K562 (cell line): Measurements from ENCODE around the gene CFAP251. TPM values are rescaled to one million over a fixed set of nuclear protein-coding genes. Genes with fewer than 3 reads are reported as not detected.

Source experiments
- CGGBP1 ChIP-seq: fragments of 250-450 bp; sonication (Bioruptor Pico); IDR thresholded peaks from 2 replicates; pipeline ENCODE4 v1.9.0; 2021; ENCODE audit warnings: mild to moderate bottlenecking
- CXXC5 ChIP-seq: fragments of 250-450 bp; sonication (Bioruptor Pico); IDR thresholded peaks from 2 replicates; pipeline ENCODE4 v1.8.0; 2022; ENCODE audit warnings: inconsistent platforms, mild to moderate bottlenecking, moderate library complexity
- ETS2 ChIP-seq: IDR thresholded peaks from 2 replicates; pipeline ENCODE4 v1.6.1; 2016; ENCODE audit warnings: borderline replicate concordance, missing genetic modification characterization, mild to moderate bottlenecking, moderate library complexity, missing compliant biosample characterization; ENCODE audit not compliant: poor library complexity, severe bottlenecking
- FOXK2 ChIP-seq, 2 experiments: fragments of 450-650 bp; IDR thresholded peaks in 1 of 2; conservative IDR thresholded peaks in 1 of 2; 2 replicates each; pipeline ENCODE4 v1.6.1; 2016; ENCODE audit warnings: low read depth in 2 of 2, mild to moderate bottlenecking in 1 of 2
- GABPA ChIP-seq: fragments of 200-800 bp; sonication (Bioruptor generic); conservative IDR thresholded peaks from 2 replicates; pipeline ENCODE4 v1.6.1; 2016; ENCODE audit warnings: low read depth, missing genetic modification characterization, missing compliant biosample characterization
- MEIS2 ChIP-seq: fragments of 450-650 bp; IDR thresholded peaks from 2 replicates; pipeline ENCODE4 v1.6.1; 2014; ENCODE audit warnings: mild to moderate bottlenecking; ENCODE audit not compliant: partially characterized antibody
- NFATC3 ChIP-seq: fragments of 450-650 bp; IDR thresholded peaks from 2 replicates; pipeline ENCODE4 v1.6.1; 2017; ENCODE audit warnings: mild to moderate bottlenecking
- NFE2L1 ChIP-seq: fragments of 450-650 bp; IDR thresholded peaks from 2 replicates; pipeline ENCODE4 v1.6.1; 2016; ENCODE audit warnings: missing genetic modification characterization, low read depth, mild to moderate bottlenecking, missing compliant biosample characterization, moderate library complexity, borderline replicate concordance
- PBX2 ChIP-seq, 2 experiments: IDR thresholded peaks in 1 of 2; conservative IDR thresholded peaks in 1 of 2; 2 replicates each; pipeline ENCODE4 v1.6.1; 2016; ENCODE audit warnings: low read depth in 2 of 2, mild to moderate bottlenecking in 1 of 2, missing compliant biosample characterization in 1 of 2, missing genetic modification characterization in 1 of 2, moderate library complexity in 1 of 2
- POU5F1 ChIP-seq: fragments of 150-350 bp; IDR thresholded peaks from 2 replicates; pipeline ENCODE4 v1.6.1; 2014; ENCODE audit warnings: borderline replicate concordance, low read length, low read depth, mild to moderate bottlenecking; ENCODE audit not compliant: partially characterized antibody
- PRMT5 ChIP-seq: sonication (generic); formaldehyde crosslinking; IDR thresholded peaks from 2 replicates; pipeline ENCODE4 v1.5.0; 2020; ENCODE audit warnings: missing genetic modification reagents
- SMARCC2 ChIP-seq: fragments of 450-650 bp; IDR thresholded peaks from 2 replicates; pipeline ENCODE4 v1.6.1; 2017; ENCODE audit warnings: antibody characterized with exemption, moderate library complexity, mild to moderate bottlenecking, low read depth
- TCF15 ChIP-seq: fragments of 250-450 bp; sonication (Bioruptor Pico); IDR thresholded peaks from 2 replicates; pipeline ENCODE4 v1.8.0; 2022; ENCODE audit warnings: moderate library complexity, mild to moderate bottlenecking, inconsistent platforms
- TCF3 ChIP-seq: sonication (generic); formaldehyde crosslinking; IDR thresholded peaks from 2 replicates; pipeline ENCODE4 v1.4.0; 2020; ENCODE audit warnings: mild to moderate bottlenecking, missing genetic modification reagents
- TCFL5 ChIP-seq: fragments of 250-450 bp; sonication (Bioruptor Pico); conservative IDR thresholded peaks from 2 replicates; pipeline ENCODE4 v1.6.1; 2021; ENCODE audit warnings: mild to moderate bottlenecking, moderate library complexity, matching md5 sums
- TEAD4 ChIP-seq, 2 experiments: sonication (generic) in 1 of 2; formaldehyde crosslinking in 1 of 2; IDR thresholded peaks; 2 replicates each; pipeline versions ENCODE4 v1.6.1 to v1.8.0; 2012 to 2022; ENCODE audit warnings: borderline replicate concordance in 1 of 2, inconsistent platforms in 1 of 2, low read length in 1 of 2, mild to moderate bottlenecking in 1 of 2, missing genetic modification reagents in 1 of 2
- TRIM28 ChIP-seq: fragments of 450-650 bp; IDR thresholded peaks from 2 replicates; pipeline ENCODE4 v1.6.1; 2017
- ZNF780A ChIP-seq: fragments of 250-450 bp; sonication (Bioruptor Pico); IDR thresholded peaks from 2 replicates; pipeline ENCODE4 v1.5.0; 2021; ENCODE audit warnings: mild to moderate bottlenecking
- ZSCAN29 ChIP-seq: fragments of 450-650 bp; IDR thresholded peaks from 2 replicates; pipeline ENCODE4 v1.6.1; 2017
- polyA plus RNA-seq, 8 experiments: library from polyadenylated mRNA; depleted of rRNA in 4 of 8; stranded (reverse) in 5 of 8; unstranded in 3 of 8; fragments of >200 nt; fragmentation: Nextera tagmentation in 2 of 8; fragmentation: Illumina TruSeq in 1 of 8; extraction: Ambion mirVana in 2 of 8; extraction: Trizol in 1 of 8; gene quantifications; 2 replicates each; pipeline versions ENCODE4 v1.2.1 to v1.2.3, GENCODE V29; 2011 to 2014; ENCODE audit warnings: inconsistent platforms in 1 of 8, missing spikeins in 1 of 8
- total RNA-seq, 7 experiments: library from RNA; depleted of rRNA in 6 of 7; stranded (reverse); fragments of >200 nt in 6 of 7; fragmentation: Illumina TruSeq in 2 of 7; extraction: Trizol in 2 of 7; gene quantifications; 2 replicates each; pipeline versions ENCODE4 v1.2.1 to v1.2.3, GENCODE V29; 2011 to 2021; ENCODE audit warnings: low replicate concordance in 1 of 7

Gene CFAP251
- total and polyA plus RNA-seq, 9 of the 15 experiments (the other 6 are each of a cell fraction or from before 2014, with no cell fraction given) = 16.6 to 31.0 (median 19.1) TPM

- no peak for TF ChIP-seq PBX2 (CRISPR knock-in tag; IDR thresholded peaks at IDR 0.05; ENCODE audit: low read depth)
- TF ChIP-seq PBX2 (tag; conservative IDR thresholded peaks at IDR 0.05; ENCODE audit: low read depth) = peak; percentile 27; the same call in 1 of the 2 replicates
- no peak for TF ChIP-seq POU5F1
- no peak; the same call in 1 of the 2 replicates for TF ChIP-seq TRIM28
- TF ChIP-seq MEIS2 = peak; percentile 52
- no peak; the same call in 1 of the 2 replicates for TF ChIP-seq TCF3 (CRISPR knock-in tag)
- TF ChIP-seq GABPA = no peak
- TF ChIP-seq NFE2L1 (tag) = peak; percentile 64
- TF ChIP-seq TCF15 (CRISPR knock-in tag) = no peak
- TF ChIP-seq NFATC3 = 0 out of 2 replicates have a peak, but pooled peaks have one; percentile 44
- TF ChIP-seq CGGBP1 (CRISPR knock-in tag) = no peak
- no peak for TF ChIP-seq PRMT5 (CRISPR knock-in tag)
- peak; percentile 36; the same call in 1 of the 2 replicates for TF ChIP-seq TEAD4 (IDR thresholded peaks at IDR 0.05; ENCODE audit: low read length)
- no peak for TF ChIP-seq TEAD4 (CRISPR knock-in tag; IDR thresholded peaks at IDR 0.05; ENCODE audit: borderline replicate concordance)
- peak; percentile 31 to 53; a peak in 2 of 4 replicates for TF ChIP-seq FOXK2 (conservative IDR thresholded peaks at IDR 0.05 in 1 of 2, IDR thresholded peaks at IDR 0.05 in 1 of 2; ENCODE audit: low read depth in 2 of 2)
- TF ChIP-seq ZNF780A (CRISPR knock-in tag) = no peak
- no peak for TF ChIP-seq ETS2 (tag)
- peak; percentile 51 for TF ChIP-seq SMARCC2
- TF ChIP-seq CXXC5 = peak; percentile 18; the same call in 1 of the 2 replicates
- TF ChIP-seq TCFL5 (CRISPR knock-in tag) = no peak
- no peak for TF ChIP-seq ZSCAN29
These were observed 25.5 kb upstream of the CFAP251 start (continued) for GRCh38 chr12:121892673-121893561.
